Esophagus muscularis mucosa (tissue), 4 donors: ENCODE measurements around the gene ZNF844. TPM values are rescaled to one million over a fixed set of nuclear protein-coding genes. Genes with fewer than 3 reads are reported as not detected.

Source experiments
- DNase-seq: peaks from one replicate; pipeline ENCODE4 v3.0.0-alpha.2; 2017; ENCODE audit errors: extremely low spot score
- H3K27ac ChIP-seq, 4 donors: fragments of 200-600 bp; sonication (generic); replicated peaks in 1 of 4; 1 replicate in 3 of 4; 2 replicates in 1 of 4; pipeline ENCODE4 v1.5.1; 2016 to 2019; ENCODE audit warnings: mild to moderate bottlenecking in 1 of 4
- H3K27me3 ChIP-seq, 4 donors: fragments of 200-600 bp; sonication (generic); one replicate each; pipeline versions ENCODE4 v1.5.1 to v1.6.0; 2016 to 2019
- H3K36me3 ChIP-seq, 4 donors: fragments of 200-600 bp; sonication (generic); one replicate each; pipeline ENCODE4 v1.5.1; 2016 to 2019
- H3K4me1 ChIP-seq, 4 donors: fragments of 200-600 bp; sonication (generic); one replicate each; pipeline ENCODE4 v1.5.1; 2016 to 2019
- H3K4me3 ChIP-seq, 4 donors: fragments of 200-600 bp; sonication (generic); 1 replicate in 2 of 4; 2 replicates in 2 of 4; pipeline ENCODE4 v1.5.1; 2016 to 2019; ENCODE audit warnings: mild to moderate bottlenecking in 4 of 4, moderate library complexity in 1 of 4
- H3K9me3 ChIP-seq, 4 donors: fragments of 200-600 bp; sonication (generic); 1 replicate in 3 of 4; 2 replicates in 1 of 4; pipeline ENCODE4 v1.5.1; 2016 to 2019
- EP300 ChIP-seq: sonication (generic); formaldehyde crosslinking; IDR thresholded peaks from one replicate; pipeline ENCODE4 v1.6.1; 2017; ENCODE audit warnings: antibody characterized with exemption
- POLR2A ChIP-seq: fragments of 450-650 bp; IDR thresholded peaks from one replicate; pipeline ENCODE4 v1.6.1; 2017; ENCODE audit warnings: antibody characterized with exemption, moderate library complexity, mild to moderate bottlenecking, low read depth
- POLR2AphosphoS5 ChIP-seq, 2 donors: sonication (generic); formaldehyde crosslinking; IDR thresholded peaks; one replicate each; pipeline ENCODE4 v1.6.1; 2017; ENCODE audit warnings: antibody characterized with exemption in 2 of 2
- WGBS: methylation state at CpG from one replicate; pipeline ENCODE4 v1.1.5; 2018; 5-methylcytosine and 5-hydroxymethylcytosine counted together
- intact Hi-C: fragments of 100-400 bp; cut with DNase I; formaldehyde crosslinking; loops from one replicate; pipeline ENCODE4 v1.15.1; 2023
- small RNA-seq, 3 donors: library from RNA; depleted of rRNA; stranded (forward); fragments of <200 nt; gene quantifications; one replicate each; pipeline ENCODE3, GENCODE V24; 2016
- total RNA-seq, 4 donors: library from RNA; depleted of rRNA; stranded (reverse); fragments of >200 nt; gene quantifications; one replicate each; pipeline versions ENCODE4 v1.1.0 to v1.2.1, GENCODE V29; 2016
- TF ChIP-seq, protein P1 (sequence below), 3 experiments: fragments of 200-600 bp in 2 of 3; fragments of 450-650 bp in 1 of 3; sonication (generic) in 2 of 3; IDR thresholded peaks; one replicate each; pipeline ENCODE4 v1.5.1; 2017 to 2019; ENCODE audit warnings: antibody characterized with exemption in 3 of 3, mild to moderate bottlenecking in 2 of 3, moderate library complexity in 1 of 3

The ZNF844 gene
- total RNA-seq, 4 donors from 2014 or later, result 6.5 to 10.1 (median 8.3) TPM

DNA sequence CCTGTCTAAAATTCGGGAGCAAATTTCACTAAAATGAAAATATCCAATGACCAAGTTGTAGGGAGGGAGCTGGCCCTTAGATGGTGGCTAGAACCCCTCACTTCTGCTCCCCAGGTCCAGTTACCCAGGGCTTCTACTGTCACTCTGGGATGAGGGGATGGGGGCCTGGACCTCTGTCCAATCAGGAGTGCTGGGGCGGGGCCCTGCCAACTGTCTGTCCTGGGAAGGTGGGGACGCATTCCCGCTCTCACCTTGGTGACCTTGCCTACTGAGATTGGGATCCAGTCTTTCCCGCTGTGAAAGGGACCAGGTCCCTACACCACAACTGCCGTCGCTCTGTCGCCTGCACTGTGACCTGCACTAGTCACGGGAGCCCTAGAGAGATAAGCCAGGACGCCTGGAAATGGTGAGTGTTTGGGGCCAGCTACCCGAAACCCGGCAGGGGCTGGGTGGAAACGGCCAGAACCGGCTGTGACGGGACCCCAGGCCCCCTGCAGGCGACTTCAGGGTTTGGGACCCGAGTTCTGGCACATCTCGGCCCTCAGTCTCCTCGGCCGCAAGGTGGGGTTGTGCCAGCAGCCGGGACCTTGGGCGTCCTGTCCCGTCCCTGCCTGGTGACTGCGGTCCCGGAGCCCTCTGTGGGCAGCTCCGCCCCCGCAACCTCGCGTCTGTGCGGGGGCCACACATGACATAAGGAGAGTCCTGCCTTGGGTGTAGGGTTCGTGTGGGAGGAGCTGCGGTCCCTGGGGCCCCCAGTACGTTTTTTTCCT is 52.9 kb downstream of the ZNF844 start:
- WGBS, result 75% methylated on average over 29 of the region's 33 CpGs
- H3K9me3 ChIP-seq, result no peaks in the 10 kb centered on the region
- intact Hi-C loops, result no loop called here
- TF ChIP-seq EP300 (no peak), POLR2AphosphoS5 (IDR thresholded peaks at IDR 0.05) (no peak), POLR2A (no peak)
- TF ChIP-seq, protein P1, sequence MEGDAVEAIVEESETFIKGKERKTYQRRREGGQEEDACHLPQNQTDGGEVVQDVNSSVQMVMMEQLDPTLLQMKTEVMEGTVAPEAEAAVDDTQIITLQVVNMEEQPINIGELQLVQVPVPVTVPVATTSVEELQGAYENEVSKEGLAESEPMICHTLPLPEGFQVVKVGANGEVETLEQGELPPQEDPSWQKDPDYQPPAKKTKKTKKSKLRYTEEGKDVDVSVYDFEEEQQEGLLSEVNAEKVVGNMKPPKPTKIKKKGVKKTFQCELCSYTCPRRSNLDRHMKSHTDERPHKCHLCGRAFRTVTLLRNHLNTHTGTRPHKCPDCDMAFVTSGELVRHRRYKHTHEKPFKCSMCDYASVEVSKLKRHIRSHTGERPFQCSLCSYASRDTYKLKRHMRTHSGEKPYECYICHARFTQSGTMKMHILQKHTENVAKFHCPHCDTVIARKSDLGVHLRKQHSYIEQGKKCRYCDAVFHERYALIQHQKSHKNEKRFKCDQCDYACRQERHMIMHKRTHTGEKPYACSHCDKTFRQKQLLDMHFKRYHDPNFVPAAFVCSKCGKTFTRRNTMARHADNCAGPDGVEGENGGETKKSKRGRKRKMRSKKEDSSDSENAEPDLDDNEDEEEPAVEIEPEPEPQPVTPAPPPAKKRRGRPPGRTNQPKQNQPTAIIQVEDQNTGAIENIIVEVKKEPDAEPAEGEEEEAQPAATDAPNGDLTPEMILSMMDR (IDR thresholded peaks at IDR 0.05), result no peak
- peaks cover 5 to 15% (median 5%) of the 10 kb centered on the region in 4 donors for H3K36me3 ChIP-seq
- no peak overlapping the region for H3K4me3 ChIP-seq
- H3K4me1 ChIP-seq, result no peaks in the 10 kb centered on the region
- no peak overlapping the region for H3K27ac ChIP-seq
- DNase-seq, result no peak
- no peaks in the 10 kb centered on the region for H3K27me3 ChIP-seq

DNA sequence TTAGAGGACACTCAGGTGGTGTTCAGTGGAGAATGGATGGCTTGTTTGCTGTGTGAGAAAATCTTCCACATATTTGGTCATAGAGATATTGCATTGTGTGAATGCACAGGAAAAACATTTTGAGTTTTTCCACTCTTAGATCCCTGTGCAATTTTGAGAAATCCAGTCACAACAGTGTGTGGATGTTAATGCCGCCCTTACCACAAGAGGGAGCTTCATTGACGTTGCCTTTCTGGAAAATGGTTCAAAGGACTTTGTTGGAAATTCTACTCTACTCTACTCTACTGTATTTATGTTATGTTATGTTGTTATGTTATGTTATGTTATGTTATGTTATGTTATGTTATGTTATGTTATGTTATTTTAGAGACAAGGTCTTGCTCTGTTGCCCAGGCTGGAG is 62.2 kb downstream of the ZNF844 start:
- H3K36me3 ChIP-seq, result peaks cover 0 to 2% (median under 1%) of the 10 kb centered on the region in 4 donors
- H3K27ac ChIP-seq, result no peak overlapping the region
- intact Hi-C loops, result no loop called here
- no peak overlapping the region for H3K4me3 ChIP-seq
- no peaks in the 10 kb centered on the region for H3K27me3 ChIP-seq
- no peak for TF ChIP-seq EP300
- TF ChIP-seq, protein P1 (IDR thresholded peaks at IDR 0.05), result peak; percentile 50 to 64 (median 55)
- no peak for TF ChIP-seq POLR2AphosphoS5 (IDR thresholded peaks at IDR 0.05)
- no peak for TF ChIP-seq POLR2A
- DNase-seq, result no peak
- H3K9me3 ChIP-seq, result peaks cover 0 to 5% (median under 1%) of the 10 kb centered on the region in 4 donors
- no peaks in the 10 kb centered on the region for H3K4me1 ChIP-seq
- 16% methylated on average over 2 of the region's 2 CpGs for WGBS

Small RNAs within 50 kb of the gene (small RNA-seq; reads per million reads assigned to genes)
- gene RF00019 (0 reads per million in 3 donors), gene RNA5SP465 (0 to 1.4 (median 0) reads per million in 3 donors), gene RNA5SP466 (0 reads per million in 3 donors), gene RNA5SP467 (0 reads per million in 3 donors)

Other genes with a start within 250 kb of the ZNF844 start
- 1 to 10 TPM; 6.5 to 9.1 (median 7.1) TPM for gene ZNF439, start 216.0 kb upstream of the ZNF844 start, total RNA-seq
- gene ZNF69, start 176.9 kb upstream of the ZNF844 start, total RNA-seq, result 1 to 10 TPM; 3.8 to 8.2 (median 6.9) TPM
- gene ZNF700, start 139.6 kb upstream of the ZNF844 start, total RNA-seq, result 10 to 100 TPM in 2 of 4 donors, 1 to 10 TPM in 2; 7.6 to 12.0 (median 9.5) TPM
- 1 to 10 TPM; 3.3 to 7.5 (median 4.8) TPM for gene ZNF763, start 99.7 kb upstream of the ZNF844 start, total RNA-seq
- 1 to 10 TPM; 3.0 to 5.4 (median 4.4) TPM for gene ZNF433, start 29.1 kb upstream of the ZNF844 start, total RNA-seq
- 1 to 10 TPM in 1 of 4 donors, under 1 TPM in 3; 0.17 to 1.5 (median 0.43) TPM for gene ZNF878, start 11.8 kb upstream of the ZNF844 start, total RNA-seq
- gene ZNF20, start 75.6 kb downstream of the ZNF844 start, total RNA-seq, result 1 to 10 TPM; 1.3 to 5.8 (median 3.1) TPM
- gene ZNF625, start 92.0 kb downstream of the ZNF844 start, total RNA-seq, result 1 to 10 TPM; 4.5 to 8.7 (median 7.8) TPM
- 1 to 10 TPM; 6.6 to 8.9 (median 7.5) TPM for gene ZNF136, start 98.4 kb downstream of the ZNF844 start, total RNA-seq
- 1 to 10 TPM; 8.8 to 9.7 (median 9.4) TPM for gene ZNF44, start 230.2 kb downstream of the ZNF844 start, total RNA-seq